SU-DHL-6 (cell line): ENCODE results near the gene ZNF655.
"Not testable (repeated sequence)": the region's sequence is repeated elsewhere in the genome, so short reads cannot be mapped to it uniquely, and the experiment has no call there.

ENCODE experiments used
- CTCF ChIP-seq: fragments of 200-600 bp; sonication (generic); IDR thresholded peaks from one replicate; pipeline ENCODE4 v1.5.1; 2017; ENCODE audit warnings: antibody characterized with exemption, mild to moderate bottlenecking, low read length, moderate library complexity; ENCODE audit not compliant: insufficient read depth, poor library complexity, severe bottlenecking
- EZH2phosphoT487 ChIP-seq: fragments of 200-600 bp; sonication (generic), shearing (Covaris generic); conservative IDR thresholded peaks from 2 replicates; pipeline ENCODE4 v1.6.1; 2018; ENCODE audit warnings: mild to moderate bottlenecking, antibody characterized with exemption, low read length, moderate library complexity, mixed read lengths

- not testable (repeated sequence) for TF ChIP-seq CTCF, EZH2phosphoT487
Observed at GRCh38 chr7:99549545-99549944, 8.9 kb upstream of the ZNF655 start.
